ENCODE data around the gene ZFAND6. TPM values are rescaled to one million over a fixed set of nuclear protein-coding genes. Genes with fewer than 3 reads are reported as not detected.
"Not testable (repeated sequence)": the region's sequence is repeated elsewhere in the genome, so short reads cannot be mapped to it uniquely, and the experiment has no call there.

ZFAND6 gene
- total and polyA plus RNA-seq, 2 donors (not counting 1 experiment from before 2014, with no cell fraction given) = 125 to 325 TPM

GRCh38 chr15:80015156-80015555 lies 44.3 kb upstream of the ZFAND6 start:
- no peak overlapping the region for H3K27ac ChIP-seq (ENCODE audit: insufficient read depth, low read length)
- H4K20me1 ChIP-seq (ENCODE audit: control insufficient read depth, extremely low read depth, insufficient read depth, low read length) = no peaks in the 10 kb centered on the region
- TF ChIP-seq CTCF (conservative IDR thresholded peaks at IDR 0.05 in 1 of 2, IDR thresholded peaks at IDR 0.05 in 1 of 2; ENCODE audit: low read depth in 1 of 2, low read length in 2 of 2) (no peak), EZH2 (IDR thresholded peaks at IDR 0.05; ENCODE audit: low read length, missing control alignments) (no peak)
- H3K36me3 ChIP-seq (ENCODE audit: control insufficient read depth, insufficient read depth, low read length) = no peaks in the 10 kb centered on the region
- no peak overlapping the region for H3K4me3 ChIP-seq (replicated peaks in 1 of 4; ENCODE audit: control extremely low read depth in 1 of 4, insufficient read depth in 1 of 4, low read depth in 3 of 4, low read length in 4 of 4)
- no peak overlapping the region for H2AFZ ChIP-seq (ENCODE audit: low read length)
- H3K27me3 ChIP-seq (ENCODE audit: control insufficient read depth, insufficient read depth, low read length) = no peaks in the 10 kb centered on the region
- no peak overlapping the region for H3K4me2 ChIP-seq (ENCODE audit: extremely low read depth, insufficient read depth, low read length)
- DNase-seq (ENCODE audit: low read depth in 2 of 2) = no peak
- H3K79me2 ChIP-seq (ENCODE audit: control insufficient read depth, insufficient read depth, low read length) = no peaks in the 10 kb centered on the region
- no peak overlapping the region for H3K9ac ChIP-seq (ENCODE audit: insufficient read depth, low read length)
- H3K9me3 ChIP-seq (ENCODE audit: control insufficient read depth, insufficient read depth, low read depth, low read length) = no peaks in the 10 kb centered on the region
- peaks cover 6% of the 10 kb centered on the region for H3K4me1 ChIP-seq (ENCODE audit: control insufficient read depth, extremely low read depth, insufficient read depth, low read length)

- not testable (repeated sequence) for H3K9ac ChIP-seq (ENCODE audit: insufficient read depth, low read length); H4K20me1 ChIP-seq (ENCODE audit: control insufficient read depth, extremely low read depth, insufficient read depth, low read length); H3K27ac ChIP-seq (ENCODE audit: insufficient read depth, low read length); H3K4me1 ChIP-seq (ENCODE audit: control insufficient read depth, extremely low read depth, insufficient read depth, low read length); DNase-seq (ENCODE audit: low read depth in 2 of 2); H2AFZ ChIP-seq (ENCODE audit: low read length); H3K27me3 ChIP-seq (ENCODE audit: control insufficient read depth, insufficient read depth, low read length); H3K79me2 ChIP-seq (ENCODE audit: control insufficient read depth, insufficient read depth, low read length); H3K4me2 ChIP-seq (ENCODE audit: extremely low read depth, insufficient read depth, low read length); H3K4me3 ChIP-seq (replicated peaks in 1 of 4; ENCODE audit: control extremely low read depth in 1 of 4, insufficient read depth in 1 of 4, low read depth in 3 of 4, low read length in 4 of 4); H3K36me3 ChIP-seq (ENCODE audit: control insufficient read depth, insufficient read depth, low read length); H3K9me3 ChIP-seq (ENCODE audit: control insufficient read depth, insufficient read depth, low read depth, low read length)
These were observed 43.0 kb upstream of the ZFAND6 start for GRCh38 chr15:80016506-80016905.

GRCh38 chr15:80017139-80017538 lies 42.3 kb upstream of the ZFAND6 start:
- H3K4me1 ChIP-seq (ENCODE audit: control insufficient read depth, extremely low read depth, insufficient read depth, low read length); H3K9me3 ChIP-seq (ENCODE audit: control insufficient read depth, insufficient read depth, low read depth, low read length); H3K36me3 ChIP-seq (ENCODE audit: control insufficient read depth, insufficient read depth, low read length); DNase-seq (ENCODE audit: low read depth in 2 of 2); H2AFZ ChIP-seq (ENCODE audit: low read length); H3K79me2 ChIP-seq (ENCODE audit: control insufficient read depth, insufficient read depth, low read length); H3K27me3 ChIP-seq (ENCODE audit: control insufficient read depth, insufficient read depth, low read length); H3K9ac ChIP-seq (ENCODE audit: insufficient read depth, low read length); H3K4me2 ChIP-seq (ENCODE audit: extremely low read depth, insufficient read depth, low read length); H3K4me3 ChIP-seq (replicated peaks in 1 of 4; ENCODE audit: control extremely low read depth in 1 of 4, insufficient read depth in 1 of 4, low read depth in 3 of 4, low read length in 4 of 4); H3K27ac ChIP-seq (ENCODE audit: insufficient read depth, low read length); H4K20me1 ChIP-seq (ENCODE audit: control insufficient read depth, extremely low read depth, insufficient read depth, low read length): not testable (repeated sequence)

- no peaks in the 10 kb centered on the region for H3K9me3 ChIP-seq (ENCODE audit: control insufficient read depth, insufficient read depth, low read depth, low read length)
- no peak overlapping the region for H3K4me3 ChIP-seq (replicated peaks in 1 of 4; ENCODE audit: control extremely low read depth in 1 of 4, insufficient read depth in 1 of 4, low read depth in 3 of 4, low read length in 4 of 4)
- H2AFZ ChIP-seq (ENCODE audit: low read length) = no peak overlapping the region
- no peak for DNase-seq (ENCODE audit: low read depth in 2 of 2)
- no peaks in the 10 kb centered on the region for H3K4me1 ChIP-seq (ENCODE audit: control insufficient read depth, extremely low read depth, insufficient read depth, low read length)
- no peaks in the 10 kb centered on the region for H3K79me2 ChIP-seq (ENCODE audit: control insufficient read depth, insufficient read depth, low read length)
- no peaks in the 10 kb centered on the region for H3K36me3 ChIP-seq (ENCODE audit: control insufficient read depth, insufficient read depth, low read length)
- no peak overlapping the region for H3K4me2 ChIP-seq (ENCODE audit: extremely low read depth, insufficient read depth, low read length)
- no peaks in the 10 kb centered on the region for H4K20me1 ChIP-seq (ENCODE audit: control insufficient read depth, extremely low read depth, insufficient read depth, low read length)
- H3K9ac ChIP-seq (ENCODE audit: insufficient read depth, low read length) = no peak overlapping the region
- TF ChIP-seq CTCF (conservative IDR thresholded peaks at IDR 0.05 in 1 of 2, IDR thresholded peaks at IDR 0.05 in 1 of 2; ENCODE audit: low read depth in 1 of 2, low read length in 2 of 2) (no peak), EZH2 (IDR thresholded peaks at IDR 0.05; ENCODE audit: low read length, missing control alignments) (no peak)
- H3K27me3 ChIP-seq (ENCODE audit: control insufficient read depth, insufficient read depth, low read length) = no peaks in the 10 kb centered on the region
- no peak overlapping the region for H3K27ac ChIP-seq (ENCODE audit: insufficient read depth, low read length)
These were observed 40.2 kb upstream of the ZFAND6 start for GRCh38 chr15:80019168-80019745.

- not testable (repeated sequence) for DNase-seq (ENCODE audit: low read depth in 2 of 2); H4K20me1 ChIP-seq (ENCODE audit: control insufficient read depth, extremely low read depth, insufficient read depth, low read length)
These were observed 39.3 kb upstream of the ZFAND6 start for GRCh38 chr15:80020149-80020548.

More at GRCh38 chr15:80020149-80020548, 39.3 kb upstream of the ZFAND6 start:
- not testable (repeated sequence) for H3K27me3 ChIP-seq (ENCODE audit: control insufficient read depth, insufficient read depth, low read length); H3K36me3 ChIP-seq (ENCODE audit: control insufficient read depth, insufficient read depth, low read length); H2AFZ ChIP-seq (ENCODE audit: low read length); H3K4me3 ChIP-seq (replicated peaks in 1 of 4; ENCODE audit: control extremely low read depth in 1 of 4, insufficient read depth in 1 of 4, low read depth in 3 of 4, low read length in 4 of 4); H3K79me2 ChIP-seq (ENCODE audit: control insufficient read depth, insufficient read depth, low read length); H3K4me2 ChIP-seq (ENCODE audit: extremely low read depth, insufficient read depth, low read length); H3K9ac ChIP-seq (ENCODE audit: insufficient read depth, low read length); H3K4me1 ChIP-seq (ENCODE audit: control insufficient read depth, extremely low read depth, insufficient read depth, low read length); H3K9me3 ChIP-seq (ENCODE audit: control insufficient read depth, insufficient read depth, low read depth, low read length); H3K27ac ChIP-seq (ENCODE audit: insufficient read depth, low read length)
